Astrocyte (in vitro differentiated cells and primary cell): ENCODE data around the gene CABLES1. TPM values are rescaled to one million over a fixed set of nuclear protein-coding genes. Genes with fewer than 3 reads are reported as not detected.

Source experiments
- DNase-seq: peaks from one replicate; pipeline ENCODE4 v3.0.0-alpha.2; 2010; ENCODE audit warnings: low read depth
- FAIRE-seq: peaks from 2 replicates; lab custom pipeline; 2011; peaks lifted over from hg19 to GRCh38; lab: Jason Lieb, UNC
- H2AFZ ChIP-seq: 2 replicates; pipeline ENCODE4 v1.6.0; 2012; ENCODE audit warnings: low read depth, low read length, inconsistent platforms
- H3K27ac ChIP-seq: 2 replicates; pipeline ENCODE4 v1.5.1; 2011; ENCODE audit warnings: low read depth, low read length, inconsistent platforms
- H3K27me3 ChIP-seq: 2 replicates; pipeline ENCODE4 v1.6.0; 2011; ENCODE audit warnings: low read length, inconsistent platforms; ENCODE audit not compliant: insufficient read depth
- H3K36me3 ChIP-seq: 2 replicates; pipeline ENCODE4 v1.5.1; 2011; ENCODE audit warnings: low read length, inconsistent platforms; ENCODE audit not compliant: insufficient read depth
- H3K4me1 ChIP-seq: 2 replicates; pipeline ENCODE4 v1.5.1; 2011; ENCODE audit warnings: low read length, inconsistent platforms; ENCODE audit not compliant: insufficient read depth
- H3K4me2 ChIP-seq: 2 replicates; pipeline ENCODE4 v1.6.0; 2012; ENCODE audit warnings: low read length, inconsistent platforms
- H3K4me3 ChIP-seq: 2 replicates; pipeline ENCODE4 v1.5.1; 2011; ENCODE audit warnings: low read depth, mild to moderate bottlenecking, low read length, inconsistent platforms; ENCODE audit not compliant: insufficient read depth
- H3K79me2 ChIP-seq: 2 replicates; pipeline ENCODE4 v1.6.0; 2012; ENCODE audit warnings: mild to moderate bottlenecking, low read length, inconsistent platforms; ENCODE audit not compliant: insufficient read depth
- H3K9ac ChIP-seq: 2 replicates; pipeline ENCODE4 v1.6.0; 2012; ENCODE audit warnings: mild to moderate bottlenecking, low read length, inconsistent platforms
- H3K9me3 ChIP-seq: 2 replicates; pipeline ENCODE4 v1.5.1; 2012; ENCODE audit warnings: low read depth, mild to moderate bottlenecking, low read length, inconsistent platforms; ENCODE audit not compliant: insufficient read depth
- H4K20me1 ChIP-seq: 2 replicates; pipeline ENCODE4 v1.6.0; 2012; ENCODE audit warnings: low read length, inconsistent platforms; ENCODE audit not compliant: insufficient read depth
- H3K27ac Mint-ChIP-seq: one replicate; pipeline ENCODE4 v1.8.0; 2021; ENCODE audit warnings: mild to moderate bottlenecking, mixed read lengths; ENCODE audit not compliant: unreplicated experiment
- H3K27me3 Mint-ChIP-seq: one replicate; pipeline ENCODE4 v1.8.0; 2021; ENCODE audit warnings: low read depth, mixed read lengths; ENCODE audit not compliant: unreplicated experiment
- H3K36me3 Mint-ChIP-seq: one replicate; pipeline ENCODE4 v1.8.0; 2021; ENCODE audit warnings: low read depth, mixed read lengths; ENCODE audit not compliant: unreplicated experiment
- H3K4me1 Mint-ChIP-seq: one replicate; pipeline ENCODE4 v1.8.0; 2021; ENCODE audit warnings: low read depth, mixed read lengths; ENCODE audit not compliant: unreplicated experiment
- H3K4me3 Mint-ChIP-seq: one replicate; pipeline ENCODE4 v1.8.0; 2021; ENCODE audit warnings: mild to moderate bottlenecking, moderate library complexity, mixed read lengths; ENCODE audit not compliant: unreplicated experiment
- H3K9me3 Mint-ChIP-seq: one replicate; pipeline ENCODE4 v1.8.0; 2021; ENCODE audit warnings: mild to moderate bottlenecking, mixed read lengths; ENCODE audit not compliant: unreplicated experiment
- EZH2 ChIP-seq: IDR thresholded peaks from 2 replicates; pipeline ENCODE4 v1.6.1; 2012; ENCODE audit warnings: mild to moderate bottlenecking, low read length, inconsistent platforms; ENCODE audit not compliant: insufficient read depth
- total RNA-seq: library from RNA; stranded (reverse); gene quantifications from 2 replicates; pipeline ENCODE4 v1.2.1, GENCODE V29; 2021
- TF ChIP-seq, protein P1 (sequence below): IDR thresholded peaks from 2 replicates; pipeline ENCODE4 v1.5.1; 2011; ENCODE audit warnings: low read depth, mild to moderate bottlenecking, inconsistent platforms, low read length, moderate library complexity; ENCODE audit not compliant: insufficient read depth

The CABLES1 gene
- total RNA-seq, 1 donor from 2014 or later: 14.5 TPM

DNA sequence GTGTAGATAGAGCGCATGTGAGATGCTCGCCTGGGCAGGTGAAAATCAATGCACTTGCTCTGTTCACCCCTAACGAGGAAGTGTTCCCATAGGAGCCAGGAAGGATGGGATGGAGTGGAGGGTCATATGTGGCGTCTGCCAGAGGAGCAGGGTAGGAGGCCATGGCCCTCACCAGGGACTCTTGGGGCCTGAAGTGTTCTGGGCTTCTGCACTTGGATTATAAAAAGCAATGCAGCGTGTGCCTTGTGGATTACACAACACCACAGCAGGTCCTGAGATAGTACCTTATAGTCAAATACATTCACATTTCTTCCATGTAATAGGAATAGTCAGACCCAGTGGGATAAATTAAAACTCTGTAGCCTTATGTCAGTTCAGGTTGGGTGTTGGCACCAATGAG lies 100.1 kb downstream of the CABLES1 start:
- H3K9me3 ChIP-seq: no peaks in the 10 kb centered on the region
- no peaks in the 10 kb centered on the region for H3K79me2 ChIP-seq
- H3K4me1 ChIP-seq: peaks cover 34% of the 10 kb centered on the region
- Mint-ChIP-seq H3K36me3 (peaks cover 32% of the 10 kb centered on the region), H3K27me3 (no peaks in the 10 kb centered on the region), H3K4me3 (no peak overlapping the region), H3K4me1 (peaks cover 21% of the 10 kb centered on the region), H3K27ac (no peak overlapping the region), H3K9me3 (peaks cover 2% of the 10 kb centered on the region)
- H2AFZ ChIP-seq: no peak overlapping the region
- H3K9ac ChIP-seq: no peak overlapping the region
- FAIRE-seq (no peak), DNase-seq (no peak)
- no peak overlapping the region for H3K27ac ChIP-seq
- H4K20me1 ChIP-seq: no peaks in the 10 kb centered on the region
- no peaks in the 10 kb centered on the region for H3K27me3 ChIP-seq
- no peak overlapping the region for H3K4me3 ChIP-seq
- H3K4me2 ChIP-seq: no peak overlapping the region
- TF ChIP-seq, protein P1, sequence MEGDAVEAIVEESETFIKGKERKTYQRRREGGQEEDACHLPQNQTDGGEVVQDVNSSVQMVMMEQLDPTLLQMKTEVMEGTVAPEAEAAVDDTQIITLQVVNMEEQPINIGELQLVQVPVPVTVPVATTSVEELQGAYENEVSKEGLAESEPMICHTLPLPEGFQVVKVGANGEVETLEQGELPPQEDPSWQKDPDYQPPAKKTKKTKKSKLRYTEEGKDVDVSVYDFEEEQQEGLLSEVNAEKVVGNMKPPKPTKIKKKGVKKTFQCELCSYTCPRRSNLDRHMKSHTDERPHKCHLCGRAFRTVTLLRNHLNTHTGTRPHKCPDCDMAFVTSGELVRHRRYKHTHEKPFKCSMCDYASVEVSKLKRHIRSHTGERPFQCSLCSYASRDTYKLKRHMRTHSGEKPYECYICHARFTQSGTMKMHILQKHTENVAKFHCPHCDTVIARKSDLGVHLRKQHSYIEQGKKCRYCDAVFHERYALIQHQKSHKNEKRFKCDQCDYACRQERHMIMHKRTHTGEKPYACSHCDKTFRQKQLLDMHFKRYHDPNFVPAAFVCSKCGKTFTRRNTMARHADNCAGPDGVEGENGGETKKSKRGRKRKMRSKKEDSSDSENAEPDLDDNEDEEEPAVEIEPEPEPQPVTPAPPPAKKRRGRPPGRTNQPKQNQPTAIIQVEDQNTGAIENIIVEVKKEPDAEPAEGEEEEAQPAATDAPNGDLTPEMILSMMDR: no peak
- TF ChIP-seq EZH2: no peak
- no peaks in the 10 kb centered on the region for H3K36me3 ChIP-seq

DNA sequence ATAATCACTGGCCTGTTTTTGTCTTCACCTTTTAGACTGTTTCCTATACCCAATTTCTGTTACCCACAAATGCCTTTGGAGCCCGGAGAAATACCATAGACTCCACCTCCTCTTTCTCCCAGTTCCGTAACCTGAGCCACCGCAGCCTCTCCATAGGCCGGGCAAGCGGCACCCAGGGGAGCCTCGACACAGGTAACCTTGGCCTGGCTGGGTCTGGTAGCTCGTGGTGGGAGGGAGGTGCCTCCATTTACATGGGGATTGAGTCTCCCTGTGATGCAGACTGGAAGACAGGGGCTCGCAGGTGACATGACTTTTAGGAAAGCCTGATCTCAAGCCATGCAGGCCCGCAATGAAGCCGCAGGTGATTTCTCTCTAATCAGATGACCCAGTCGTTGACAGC lies 100.6 kb downstream of the CABLES1 start:
- Mint-ChIP-seq H3K4me1 (peaks cover 21% of the 10 kb centered on the region), H3K36me3 (peaks cover 32% of the 10 kb centered on the region), H3K4me3 (no peak overlapping the region), H3K27me3 (no peaks in the 10 kb centered on the region), H3K9me3 (peaks cover 2% of the 10 kb centered on the region), H3K27ac (no peak overlapping the region)
- TF ChIP-seq, protein P1: no peak
- TF ChIP-seq EZH2: no peak
- H3K36me3 ChIP-seq: no peaks in the 10 kb centered on the region
- no peak overlapping the region for H2AFZ ChIP-seq
- H3K4me2 ChIP-seq: no peak overlapping the region
- no peaks in the 10 kb centered on the region for H3K79me2 ChIP-seq
- H3K4me1 ChIP-seq: peaks cover 30% of the 10 kb centered on the region
- FAIRE-seq (no peak), DNase-seq (no peak)
- no peaks in the 10 kb centered on the region for H3K9me3 ChIP-seq
- H3K9ac ChIP-seq: no peak overlapping the region
- no peaks in the 10 kb centered on the region for H4K20me1 ChIP-seq
- H3K4me3 ChIP-seq: no peak overlapping the region
- no peak overlapping the region for H3K27ac ChIP-seq
- H3K27me3 ChIP-seq: no peaks in the 10 kb centered on the region

GRCh38 chr18:23236876-23237468 lies 101.7 kb downstream of the CABLES1 start:
- peak overlapping the region; percentile 78 for H3K4me2 ChIP-seq

More at GRCh38 chr18:23236876-23237468, 101.7 kb downstream of the CABLES1 start:
- Histone ChIP-seq H3K27me3 (no peaks in the 10 kb centered on the region), H4K20me1 (no peaks in the 10 kb centered on the region), H3K27ac (peak overlapping the region; percentile 14), H3K9ac (peak overlapping the region; percentile 53), H3K4me3 (no peak overlapping the region), H2AFZ (no peak overlapping the region), H3K4me1 (peaks cover 19% of the 10 kb centered on the region), H3K79me2 (no peaks in the 10 kb centered on the region), H3K36me3 (no peaks in the 10 kb centered on the region), H3K9me3 (no peaks in the 10 kb centered on the region)
- H3K9me3 Mint-ChIP-seq: peaks cover 2% of the 10 kb centered on the region
- H3K4me1 Mint-ChIP-seq: peaks cover 15% of the 10 kb centered on the region
- H3K4me3 Mint-ChIP-seq: no peak overlapping the region
- DNase-seq: no peak
- no peak for FAIRE-seq
- H3K27me3 Mint-ChIP-seq: no peaks in the 10 kb centered on the region
- H3K27ac Mint-ChIP-seq: no peak overlapping the region
- H3K36me3 Mint-ChIP-seq: peaks cover 28% of the 10 kb centered on the region
- TF ChIP-seq, protein P1: no peak
- TF ChIP-seq EZH2: no peak
